IMR-90 (cell line): ENCODE results near the gene KDM5A. TPM values are rescaled to one million over a fixed set of nuclear protein-coding genes. Genes with fewer than 3 reads are reported as not detected.
"Not testable (repeated sequence)": the region's sequence is repeated elsewhere in the genome, so short reads cannot be mapped to it uniquely, and the experiment has no call there.

Experiments used
- ATAC-seq: fragments of 200-7000 bp; cut with Tn5 transposase; 2 replicates; pipeline ENCODE4 v1.9.1; 2020; ENCODE audit warnings: low read depth, mild to moderate bottlenecking, moderate library complexity
- BruUV-seq: library from RNA; stranded (reverse); fragments of 400-500 nt; replicated peaks from 2 replicates; lab custom pipeline; 2021; lab: Mats Ljungman, UMichigan
- CTCF ChIA-PET: fragments of 300-600 bp; formaldehyde crosslinking; extraction: SDS; loops from one replicate; lab custom pipeline; 2021; ENCODE audit warnings: antibody characterized with exemption; lab: Yijun Ruan, JAX
- POLR2A ChIA-PET: fragments of 300-600 bp; sonication (Branson Sonifier 250); formaldehyde crosslinking; loops from one replicate; lab custom pipeline; 2022; ENCODE audit warnings: antibody characterized with exemption; ENCODE audit not compliant: unreplicated experiment; lab: Charles Lee
- DNase-seq: peaks from one replicate; pipeline ENCODE4 v3.0.0; 2013
- H2AFZ ChIP-seq: replicated peaks from 2 replicates; pipeline ENCODE3; 2013; ENCODE audit warnings: low read length, mild to moderate bottlenecking; ENCODE audit not compliant: poor library complexity
- H2AK5ac ChIP-seq: 2 replicates; pipeline ENCODE4 v1.6.1; 2013; ENCODE audit warnings: low read depth, low read length, inconsistent platforms
- H2AK9ac ChIP-seq: replicated peaks from 2 replicates; pipeline ENCODE3; 2013; ENCODE audit warnings: mild to moderate bottlenecking, low read depth, low read length, moderate library complexity; ENCODE audit not compliant: poor library complexity
- H2BK120ac ChIP-seq: 2 replicates; pipeline ENCODE4 v1.6.1; 2013; ENCODE audit warnings: low read depth, low read length, inconsistent platforms
- H2BK15ac ChIP-seq: 3 replicates; pipeline ENCODE4 v1.6.1; 2013; ENCODE audit warnings: low read depth, low read length, inconsistent platforms
- H2BK20ac ChIP-seq: 2 replicates; pipeline ENCODE4 v1.6.1; 2013; ENCODE audit warnings: low read depth, mild to moderate bottlenecking, inconsistent platforms, low read length, moderate library complexity
- H2BK5ac ChIP-seq: 2 replicates; pipeline ENCODE4 v1.6.1; 2013; ENCODE audit warnings: mild to moderate bottlenecking, low read depth, low read length, inconsistent platforms; ENCODE audit not compliant: poor library complexity, severe bottlenecking
- H3K14ac ChIP-seq: replicated peaks from 2 replicates; pipeline ENCODE4 v1.6.1; 2013; ENCODE audit warnings: low read depth, low read length, inconsistent platforms
- H3K18ac ChIP-seq: 2 replicates; pipeline ENCODE4 v1.6.1; 2013; ENCODE audit warnings: low read depth, low read length, control low read depth
- H3K23ac ChIP-seq: 2 replicates; pipeline ENCODE4 v1.6.1; 2013; ENCODE audit warnings: low read depth, low read length, inconsistent platforms
- H3K27ac ChIP-seq: 2 replicates; pipeline ENCODE4 v1.5.1; 2013; ENCODE audit warnings: mild to moderate bottlenecking, control low read depth, low read length; ENCODE audit not compliant: insufficient read depth
- H3K27me3 ChIP-seq: 2 replicates; pipeline ENCODE4 v1.6.1; 2013; ENCODE audit warnings: low read length; ENCODE audit not compliant: control insufficient read depth, insufficient read depth
- H3K36me3 ChIP-seq: 2 replicates; pipeline ENCODE4 v1.6.1; 2013; ENCODE audit warnings: low read length, mixed read lengths; ENCODE audit not compliant: control insufficient read depth, insufficient read depth
- H3K4ac ChIP-seq: 2 replicates; pipeline ENCODE4 v1.6.1; 2013; ENCODE audit warnings: low read depth, low read length, inconsistent platforms
- H3K4me1 ChIP-seq: 2 replicates; pipeline ENCODE4 v1.6.1; 2013; ENCODE audit warnings: low read length, mixed read lengths; ENCODE audit not compliant: control insufficient read depth, insufficient read depth
- H3K4me2 ChIP-seq: 2 replicates; pipeline ENCODE4 v1.6.1; 2013; ENCODE audit warnings: low read depth, mild to moderate bottlenecking, control low read depth, low read length, moderate library complexity
- H3K4me3 ChIP-seq: 2 replicates; pipeline ENCODE4 v1.5.1; 2013; ENCODE audit warnings: low read depth, mild to moderate bottlenecking, control low read depth, low read length, moderate library complexity; ENCODE audit not compliant: insufficient read depth
- H3K56ac ChIP-seq: 2 replicates; pipeline ENCODE4 v1.6.1; 2013; ENCODE audit warnings: low read length, inconsistent platforms; ENCODE audit not compliant: insufficient read depth; ENCODE audit errors: extremely low read depth
- H3K79me1 ChIP-seq, 2 experiments: 2 replicates each; pipeline ENCODE4 v1.6.1; 2013; ENCODE audit warnings: low read length in 2 of 2, inconsistent platforms in 1 of 2, low read depth in 1 of 2
- H3K9ac ChIP-seq: 2 replicates; pipeline ENCODE4 v1.6.1; 2013; ENCODE audit warnings: low read depth, low read length, control low read depth
- H3K9me1 ChIP-seq: 2 replicates; pipeline ENCODE4 v1.6.1; 2013; ENCODE audit warnings: low read length, inconsistent platforms; ENCODE audit not compliant: insufficient read depth
- H3K9me3 ChIP-seq: 2 replicates; pipeline ENCODE4 v1.6.1; 2013; ENCODE audit warnings: low read length; ENCODE audit not compliant: control insufficient read depth, insufficient read depth
- H4K20me1 ChIP-seq: 2 replicates; pipeline ENCODE4 v1.6.1; 2013; ENCODE audit warnings: low read length, inconsistent platforms; ENCODE audit not compliant: insufficient read depth
- H4K5ac ChIP-seq: 2 replicates; pipeline ENCODE4 v1.6.1; 2013; ENCODE audit warnings: mild to moderate bottlenecking, low read depth, low read length, control low read depth
- H4K8ac ChIP-seq, 2 experiments: 2 replicates each; pipeline ENCODE4 v1.6.1; 2013; ENCODE audit warnings: low read depth in 2 of 2, low read length in 2 of 2, control low read depth in 1 of 2, inconsistent platforms in 1 of 2
- H4K91ac ChIP-seq: 2 replicates; pipeline ENCODE4 v1.6.1; 2013; ENCODE audit warnings: low read depth, low read length, inconsistent platforms; ENCODE audit not compliant: insufficient read depth
- WGBS, 2 experiments: methylation state at CpG; one replicate each; pipeline versions ENCODE4 v1.1.5 to v1.1.7; 2013; ENCODE audit warnings: missing lambda C conversion rate in 2 of 2; ENCODE audit not compliant: insufficient read length in 1 of 2; ENCODE audit errors: extremely low coverage in 2 of 2; 5-methylcytosine and 5-hydroxymethylcytosine counted together
- dilution Hi-C: fragments of 300-500 bp; cut with HindIII; formaldehyde crosslinking; loops from one replicate; pipeline ENCODE4 v1.14.3; 2018; ENCODE audit warnings: low sequenced_read_pairs; ENCODE audit not compliant: unreplicated experiment
- in situ Hi-C: fragments of 300-500 bp; cut with MboI; formaldehyde crosslinking; loops from 3 replicates; pipeline ENCODE4 v1.14.3; 2019; ENCODE audit warnings: low sequenced_read_pairs, inconsistent platforms, mixed read lengths
- intact Hi-C: fragments of 100-400 bp; cut with micrococcal nuclease; formaldehyde crosslinking; loops from 2 replicates; pipeline ENCODE4 v1.10.0; 2022
- polyA plus RNA-seq, 3 experiments: library from polyadenylated mRNA; depleted of rRNA; stranded (reverse); fragments of >200 nt; gene quantifications; 2 replicates each; pipeline ENCODE4 v1.2.3, GENCODE V29; 2012; ENCODE audit warnings: low replicate concordance in 1 of 3
- total RNA-seq: library from RNA; depleted of rRNA; stranded (reverse); fragments of >200 nt; gene quantifications from 2 replicates; pipeline ENCODE4 v1.2.3, GENCODE V29; 2012

Gene KDM5A
- total and polyA plus RNA-seq, 2 of the 4 experiments (the other 2 are of a cell fraction), result 7.9 to 95.9 TPM

DNA sequence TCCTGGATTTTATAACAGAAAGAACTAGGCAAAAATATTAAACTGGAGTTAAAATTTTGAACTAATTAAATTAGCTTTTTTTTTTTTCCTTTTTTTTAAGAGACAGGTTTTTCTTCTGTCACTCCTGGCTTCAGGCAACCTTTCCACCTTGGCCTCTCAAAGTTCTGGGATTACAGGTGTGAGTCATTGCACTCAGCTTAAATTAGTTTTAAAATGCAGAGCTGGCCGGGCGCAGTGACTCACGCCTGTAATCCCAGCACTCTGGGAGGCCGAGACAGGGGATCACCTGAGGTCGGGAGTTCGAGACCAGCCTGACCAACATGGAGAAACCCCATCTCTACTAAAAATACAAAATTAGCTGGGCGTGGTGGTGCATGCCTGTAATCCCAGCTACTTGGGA is 39.5 kb downstream of the KDM5A start:
- H4K5ac ChIP-seq, H2BK120ac ChIP-seq, ATAC-seq, H4K8ac ChIP-seq, H3K9me1 ChIP-seq, H2AFZ ChIP-seq, H4K20me1 ChIP-seq, H3K56ac ChIP-seq, H3K14ac ChIP-seq, H2BK15ac ChIP-seq, H2BK20ac ChIP-seq, H3K4ac ChIP-seq, H4K91ac ChIP-seq, H3K27ac ChIP-seq, H3K9ac ChIP-seq, H3K4me1 ChIP-seq, H3K9me3 ChIP-seq, H3K23ac ChIP-seq, H3K4me2 ChIP-seq, H2BK5ac ChIP-seq, intact Hi-C loops, dilution Hi-C loops, BruUV-seq, H2AK9ac ChIP-seq, H3K18ac ChIP-seq, H2AK5ac ChIP-seq, H3K27me3 ChIP-seq, DNase-seq, in situ Hi-C loops, CTCF ChIA-PET, H3K4me3 ChIP-seq: not testable (repeated sequence)
- POLR2A ChIA-PET, result interaction anchor here (0.6 kb wide), 1 partner anchor 30 kb away, joined by 5 read pairs; no protein-coding TSS in a partner anchor
- no CpG with 5 or more reads among the region's 7 CpGs for WGBS, 2 experiments
- Histone ChIP-seq H3K79me1 (peaks cover 6 to 17% of the 10 kb centered on the region in 2 experiments; a peak in 3 of 4 replicates), H3K36me3 (peaks cover 35% of the 10 kb centered on the region)

DNA sequence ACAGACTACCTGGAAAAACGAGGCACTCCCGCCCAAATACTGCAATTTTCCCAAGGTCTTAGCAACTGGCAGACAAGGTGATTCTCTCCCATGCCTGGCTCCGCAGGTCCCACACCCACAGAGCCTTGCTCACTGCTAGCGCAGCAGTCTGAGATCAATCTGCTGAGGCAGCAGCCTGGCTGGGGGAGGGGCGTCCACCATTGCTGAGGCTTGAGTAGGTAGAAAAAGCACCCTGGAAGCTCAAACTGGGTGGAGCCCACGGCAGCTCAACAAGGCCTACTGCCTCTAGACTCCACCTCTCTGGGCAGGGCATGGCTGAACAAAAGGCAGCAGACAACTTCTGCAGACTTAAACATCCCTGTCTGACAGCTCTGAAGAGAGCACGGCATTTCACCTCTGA is 46.1 kb downstream of the KDM5A start:
- ATAC-seq, H2BK20ac ChIP-seq, H3K18ac ChIP-seq, H3K9ac ChIP-seq, H4K91ac ChIP-seq, H2AK5ac ChIP-seq, H3K27me3 ChIP-seq, H3K27ac ChIP-seq, H4K5ac ChIP-seq, H2BK5ac ChIP-seq, H2BK15ac ChIP-seq, H2AK9ac ChIP-seq, H3K4me2 ChIP-seq, H2BK120ac ChIP-seq, H2AFZ ChIP-seq, dilution Hi-C loops, H3K23ac ChIP-seq, intact Hi-C loops, H3K4ac ChIP-seq, H3K9me3 ChIP-seq, H3K9me1 ChIP-seq, DNase-seq, H4K20me1 ChIP-seq, H3K4me3 ChIP-seq, H3K4me1 ChIP-seq, in situ Hi-C loops, H3K14ac ChIP-seq, BruUV-seq, H3K56ac ChIP-seq, H4K8ac ChIP-seq: not testable (repeated sequence)
- Histone ChIP-seq H3K79me1 (peaks cover 21 to 33% of the 10 kb centered on the region in 2 experiments), H3K36me3 (peaks cover 20% of the 10 kb centered on the region)
- no CpG with 5 or more reads among the region's 7 CpGs for WGBS, 2 experiments
- CTCF ChIA-PET, result interaction anchor here (0.7 kb wide), 1 partner anchor 9 kb away, joined by 3 read pairs; no protein-coding TSS in a partner anchor
- POLR2A ChIA-PET, result interaction anchor here (0.6 kb wide), 1 partner anchor 20 kb away, joined by 3 read pairs; no protein-coding TSS in a partner anchor
